CD14-positive monocyte (primary cell): ENCODE results near the gene WDR89. TPM values are rescaled to one million over a fixed set of nuclear protein-coding genes. Genes with fewer than 3 reads are reported as not detected.

Experiments
- DNase-seq, 3 donors: peaks; one replicate each; pipeline ENCODE4 v3.0.0-alpha.2; 2011 to 2022
- H2AFZ ChIP-seq: 2 replicates; pipeline ENCODE4 v1.6.0; 2012; ENCODE audit warnings: mild to moderate bottlenecking, low read depth, low read length, inconsistent platforms; ENCODE audit not compliant: insufficient read depth, poor library complexity, severe bottlenecking
- H3K27ac ChIP-seq, 2 donors: 1 replicate in 1 of 2; 2 replicates in 1 of 2; pipeline ENCODE4 v1.5.1; 2012 to 2013; ENCODE audit warnings: low read length in 2 of 2, control low read depth in 1 of 2, inconsistent platforms in 1 of 2, low read depth in 1 of 2, mild to moderate bottlenecking in 1 of 2
- H3K27me3 ChIP-seq, 2 donors: one replicate each; pipeline versions ENCODE4 v1.6.0 to v1.6.1; 2011 to 2013; ENCODE audit warnings: low read length in 2 of 2; ENCODE audit not compliant: control insufficient read depth in 2 of 2, insufficient read depth in 2 of 2
- H3K36me3 ChIP-seq, 2 donors: replicated peaks in 1 of 2; 1 replicate in 1 of 2; 2 replicates in 1 of 2; pipeline versions ENCODE4 v1.5.1 to v1.6.1; 2012 to 2013; ENCODE audit warnings: low read length in 2 of 2, control low read depth in 1 of 2, inconsistent platforms in 1 of 2, mild to moderate bottlenecking in 1 of 2; ENCODE audit not compliant: insufficient read depth in 2 of 2, control insufficient read depth in 1 of 2
- H3K4me1 ChIP-seq, 2 donors: 1 replicate in 1 of 2; 2 replicates in 1 of 2; pipeline versions ENCODE4 v1.5.1 to v1.6.1; 2012 to 2013; ENCODE audit warnings: low read length in 2 of 2, control low read depth in 1 of 2, inconsistent platforms in 1 of 2, mild to moderate bottlenecking in 1 of 2, moderate library complexity in 1 of 2; ENCODE audit not compliant: insufficient read depth in 2 of 2, control insufficient read depth in 1 of 2
- H3K4me2 ChIP-seq: replicated peaks from 2 replicates; pipeline ENCODE3; 2012; ENCODE audit warnings: low read length, moderate library complexity, mild to moderate bottlenecking; ENCODE audit not compliant: poor library complexity, severe bottlenecking; ENCODE audit errors: extremely low read depth
- H3K4me3 ChIP-seq, 3 experiments: fragments of 200-600 bp in 1 of 3; sonication (generic) in 1 of 3; replicated peaks in 1 of 3; 1 replicate in 2 of 3; 2 replicates in 1 of 3; pipeline ENCODE4 v1.5.1; 2011 to 2013; ENCODE audit warnings: low read length in 3 of 3, mild to moderate bottlenecking in 3 of 3, control low read depth in 2 of 3, low read depth in 2 of 3, inconsistent platforms in 1 of 3, moderate library complexity in 1 of 3
- H3K79me2 ChIP-seq: 2 replicates; pipeline ENCODE4 v1.6.0; 2012; ENCODE audit warnings: mild to moderate bottlenecking, control low read depth, inconsistent platforms, low read length, moderate library complexity; ENCODE audit not compliant: insufficient read depth
- H3K9ac ChIP-seq: 2 replicates; pipeline ENCODE4 v1.6.0; 2017; ENCODE audit warnings: low read length, mild to moderate bottlenecking; ENCODE audit not compliant: insufficient read depth, poor library complexity, severe bottlenecking
- H3K9me3 ChIP-seq, 2 donors: replicated peaks in 1 of 2; 1 replicate in 1 of 2; 2 replicates in 1 of 2; pipeline versions ENCODE4 v1.5.1 to v1.6.1; 2012 to 2013; ENCODE audit warnings: low read length in 2 of 2, control low read depth in 1 of 2; ENCODE audit not compliant: control insufficient read depth in 1 of 2, insufficient read depth in 1 of 2
- H4K20me1 ChIP-seq: 2 replicates; pipeline ENCODE4 v1.6.0; 2012; ENCODE audit warnings: mild to moderate bottlenecking, low read length, control low read depth, moderate library complexity; ENCODE audit not compliant: insufficient read depth
- H3K27ac Mint-ChIP-seq, 7 donors: one replicate each; pipeline ENCODE4 v1.8.0; 2020; ENCODE audit warnings: mild to moderate bottlenecking in 7 of 7, mixed read lengths in 7 of 7, moderate library complexity in 6 of 7, inconsistent platforms in 2 of 7
- H3K27me3 Mint-ChIP-seq, 3 donors: one replicate each; pipeline ENCODE4 v1.8.0; 2021 to 2022; ENCODE audit warnings: low read depth in 3 of 3, mild to moderate bottlenecking in 3 of 3, mixed read lengths in 3 of 3, moderate library complexity in 3 of 3, inconsistent platforms in 1 of 3
- H3K36me3 Mint-ChIP-seq, 2 donors: one replicate each; pipeline ENCODE4 v1.8.0; 2020; ENCODE audit warnings: mixed read lengths in 2 of 2, inconsistent platforms in 1 of 2, mild to moderate bottlenecking in 1 of 2
- H3K4me1 Mint-ChIP-seq: one replicate; pipeline ENCODE4 v1.8.0; 2020; ENCODE audit warnings: mild to moderate bottlenecking, mixed read lengths
- H3K4me3 Mint-ChIP-seq, 2 donors: one replicate each; pipeline ENCODE4 v1.8.0; 2020; ENCODE audit warnings: mild to moderate bottlenecking in 2 of 2, mixed read lengths in 2 of 2, moderate library complexity in 1 of 2
- H3K9me3 Mint-ChIP-seq, 7 donors: one replicate each; pipeline ENCODE4 v1.8.0; 2020 to 2022; ENCODE audit warnings: mixed read lengths in 7 of 7, mild to moderate bottlenecking in 6 of 7, moderate library complexity in 6 of 7, inconsistent platforms in 2 of 7
- CTCF ChIP-seq: fragments of 200-600 bp; IDR thresholded peaks from one replicate; pipeline ENCODE4 v1.8.0; 2022; ENCODE audit warnings: antibody characterized with exemption, mild to moderate bottlenecking
- WGBS: methylation state at CpG from one replicate; pipeline ENCODE4 v1.1.5; 2013; ENCODE audit warnings: missing lambda C conversion rate; ENCODE audit not compliant: insufficient coverage; 5-methylcytosine and 5-hydroxymethylcytosine counted together
- intact Hi-C, 2 donors: fragments of 100-400 bp; cut with micrococcal nuclease; formaldehyde crosslinking; loops; one replicate each; pipeline versions ENCODE4 v1.15.0 to v1.15.1; 2023
- polyA plus RNA-seq, 3 donors: library from polyadenylated mRNA; depleted of rRNA in 1 of 3; unstranded in 2 of 3; stranded (reverse) in 1 of 3; fragments of 300-500 nt in 2 of 3; fragments of >200 nt in 1 of 3; fragmentation: Illumina TruSeq in 2 of 3; gene quantifications; 1 replicate in 2 of 3; 2 replicates in 1 of 3; pipeline ENCODE4 v1.2.3, GENCODE V29; 2012 to 2021

Gene WDR89
- polyA plus RNA-seq, 3 donors = 2.1 to 3.6 (median 2.2) TPM

- Mint-ChIP-seq H3K4me3 (no peak overlapping the region), H3K36me3 (peaks cover 20 to 33% of the 10 kb centered on the region in 2 donors), H3K27ac (peak overlapping the region in 3 of 7 donors; percentile 5 to 33 (median 15)), H3K9me3 (peaks cover 0 to 3% (median 0%) of the 10 kb centered on the region in 7 donors), H3K27me3 (no peaks in the 10 kb centered on the region), H3K4me1 (peaks cover 16% of the 10 kb centered on the region)
- H3K9ac ChIP-seq = peak overlapping the region; percentile 27
- no peak for DNase-seq
- H4K20me1 ChIP-seq = no peaks in the 10 kb centered on the region
- intact Hi-C loops = no loop called here
- peaks cover 3 to 31% of the 10 kb centered on the region in 2 donors for H3K36me3 ChIP-seq
- no peak overlapping the region for H3K4me3 ChIP-seq
- H3K27ac ChIP-seq = peak overlapping the region in 1 of 2 donors; percentile 45
- no peak overlapping the region for H3K4me2 ChIP-seq
- WGBS = 47% methylated on average over 3 of the region's 5 CpGs
- H3K9me3 ChIP-seq = no peaks in the 10 kb centered on the region
- no peaks in the 10 kb centered on the region for H3K27me3 ChIP-seq
- H3K79me2 ChIP-seq = peaks cover 10% of the 10 kb centered on the region
- H3K4me1 ChIP-seq = peaks cover 5 to 6% of the 10 kb centered on the region in 2 donors
- no peak overlapping the region for H2AFZ ChIP-seq
- TF ChIP-seq CTCF = no peak
These were observed 25.7 kb downstream of the WDR89 start for GRCh38 chr14:63616015-63616414.

- H3K4me2 ChIP-seq = no peak overlapping the region
- no peak overlapping the region for H2AFZ ChIP-seq
- H3K36me3 ChIP-seq = peaks cover 0 to 26% of the 10 kb centered on the region in 2 donors
- WGBS = 43% methylated on average over 2 of the region's 4 CpGs
- Mint-ChIP-seq H3K27ac (peak overlapping the region in 1 of 7 donors; percentile 52), H3K36me3 (peaks cover 16 to 29% of the 10 kb centered on the region in 2 donors), H3K27me3 (no peaks in the 10 kb centered on the region), H3K9me3 (peaks cover 0 to 7% (median 0%) of the 10 kb centered on the region in 7 donors), H3K4me1 (peaks cover 21% of the 10 kb centered on the region), H3K4me3 (no peak overlapping the region)
- no peaks in the 10 kb centered on the region for H4K20me1 ChIP-seq
- no peaks in the 10 kb centered on the region for H3K9me3 ChIP-seq
- TF ChIP-seq CTCF = no peak
- H3K4me1 ChIP-seq = peaks cover 5 to 9% of the 10 kb centered on the region in 2 donors
- peaks cover 10% of the 10 kb centered on the region for H3K79me2 ChIP-seq
- no peak overlapping the region for H3K9ac ChIP-seq
- no peak overlapping the region for H3K27ac ChIP-seq
- no peak overlapping the region for H3K4me3 ChIP-seq
- DNase-seq = no peak
- no peaks in the 10 kb centered on the region for H3K27me3 ChIP-seq
- intact Hi-C loops = no loop called here
These were observed 26.9 kb downstream of the WDR89 start for GRCh38 chr14:63614679-63615363.
